Progenitor cell of endocrine pancreas (in vitro differentiated cells): ENCODE results near the gene WNK3. TPM values are rescaled to one million over a fixed set of nuclear protein-coding genes. Genes with fewer than 3 reads are reported as not detected.

ENCODE experiments used
- DNase-seq: peaks from one replicate; pipeline ENCODE4 v3.0.0; 2021; ENCODE audit warnings: low spot score; ENCODE audit not compliant: unreplicated experiment
- H3K27ac Mint-ChIP-seq: 2 replicates; pipeline ENCODE4 v1.8.0; 2021; ENCODE audit warnings: mild to moderate bottlenecking, moderate library complexity, mixed read lengths
- H3K27me3 Mint-ChIP-seq: 2 replicates; pipeline ENCODE4 v1.8.0; 2021; ENCODE audit warnings: mixed read lengths
- H3K36me3 Mint-ChIP-seq: 2 replicates; pipeline ENCODE4 v1.8.0; 2022; ENCODE audit warnings: mixed read lengths; ENCODE audit not compliant: insufficient read depth
- H3K4me1 Mint-ChIP-seq: 2 replicates; pipeline ENCODE4 v1.8.0; 2021; ENCODE audit warnings: low read depth, mixed read lengths
- H3K4me3 Mint-ChIP-seq: 2 replicates; pipeline ENCODE4 v1.8.0; 2021; ENCODE audit warnings: low read depth, mild to moderate bottlenecking, moderate library complexity, mixed read lengths
- H3K9me3 Mint-ChIP-seq: 2 replicates; pipeline ENCODE4 v1.8.0; 2021; ENCODE audit warnings: low read depth, mixed read lengths
- CTCF ChIP-seq: fragments of 200-600 bp; sonication (generic); IDR thresholded peaks from one replicate; pipeline ENCODE4 v1.5.0; 2021; ENCODE audit warnings: antibody characterized with exemption, mild to moderate bottlenecking; ENCODE audit not compliant: unreplicated experiment
- total RNA-seq: library from RNA; stranded (reverse); gene quantifications from 2 replicates; pipeline ENCODE4 v1.2.1, GENCODE V29; 2021

WNK3 gene
- total RNA-seq, 1 donor from 2014 or later, result 22.9 TPM

- no peak for DNase-seq
- peaks cover 13% of the 10 kb centered on the region for H3K9me3 Mint-ChIP-seq
- H3K36me3 Mint-ChIP-seq, result peaks cover 6% of the 10 kb centered on the region
- no peaks in the 10 kb centered on the region for H3K27me3 Mint-ChIP-seq
- no peak for TF ChIP-seq CTCF
- H3K4me3 Mint-ChIP-seq, result no peak overlapping the region
- peaks cover 27% of the 10 kb centered on the region for H3K4me1 Mint-ChIP-seq
- H3K27ac Mint-ChIP-seq, result no peak overlapping the region
Observed at GRCh38 chrX:54178100-54178940, 179.5 kb downstream of the WNK3 start.

GRCh38 chrX:54177306-54177705 is 180.5 kb downstream of the WNK3 start:
- Mint-ChIP-seq H3K9me3 (peaks cover 13% of the 10 kb centered on the region), H3K36me3 (peaks cover 6% of the 10 kb centered on the region), H3K4me1 (peaks cover 27% of the 10 kb centered on the region), H3K4me3 (no peak overlapping the region), H3K27me3 (no peaks in the 10 kb centered on the region), H3K27ac (no peak overlapping the region)
- no peak for TF ChIP-seq CTCF
- DNase-seq, result no peak

- Mint-ChIP-seq H3K4me3 (no peak overlapping the region), H3K27ac (no peak overlapping the region), H3K36me3 (peaks cover 7% of the 10 kb centered on the region), H3K4me1 (peaks cover 2% of the 10 kb centered on the region), H3K27me3 (no peaks in the 10 kb centered on the region), H3K9me3 (peaks cover 13% of the 10 kb centered on the region)
- DNase-seq, result no peak
- TF ChIP-seq CTCF, result no peak
Observed at GRCh38 chrX:54173791-54174190, 184.1 kb downstream of the WNK3 start.

- Mint-ChIP-seq H3K36me3 (peaks cover 7% of the 10 kb centered on the region), H3K27me3 (no peaks in the 10 kb centered on the region), H3K4me3 (no peak overlapping the region), H3K9me3 (peaks cover 13% of the 10 kb centered on the region), H3K4me1 (no peaks in the 10 kb centered on the region), H3K27ac (no peak overlapping the region)
- DNase-seq, result no peak
- TF ChIP-seq CTCF, result no peak
Observed at GRCh38 chrX:54172455-54172854, 185.4 kb downstream of the WNK3 start.

- no peak for DNase-seq
- Mint-ChIP-seq H3K36me3 (peaks cover 7% of the 10 kb centered on the region), H3K4me3 (no peak overlapping the region), H3K27me3 (no peaks in the 10 kb centered on the region), H3K9me3 (peaks cover 11% of the 10 kb centered on the region), H3K4me1 (no peaks in the 10 kb centered on the region), H3K27ac (no peak overlapping the region)
- no peak for TF ChIP-seq CTCF
Observed at GRCh38 chrX:54171527-54172250, 186.2 kb downstream of the WNK3 start.
